NCI-H2107 treated with DMSO at 0.1 percent for 48 hours (cell line): ENCODE data around the gene FAAP100.

Source experiments
- DNase-seq: peaks from one replicate; lab custom pipeline; 2025; ENCODE audit not compliant: unreplicated experiment; lab: John Stamatoyannopoulos, UW

FAAP100 gene

GRCh38 chr17:81491181-81491581 lies 61.0 kb downstream of the FAAP100 start:
- no peak for DNase-seq

- DNase-seq: no peak
Measured at GRCh38 chr17:81489998-81490992, 61.9 kb downstream of the FAAP100 start.
